ENCODE measurements around the gene ZNF280C.

- no peak for TF ChIP-seq CTCF (conservative IDR thresholded peaks at IDR 0.05; ENCODE audit: low read depth, low read length)
- TF ChIP-seq EZH2 (IDR thresholded peaks at IDR 0.05; ENCODE audit: low read length, unreplicated experiment): no peak
Measured at GRCh38 chrX:130173190-130173895, 95.4 kb downstream of the ZNF280C start.
